Neural crest cell (in vitro differentiated cells): ENCODE results near the gene SEC14L1. TPM values are rescaled to one million over a fixed set of nuclear protein-coding genes. Genes with fewer than 3 reads are reported as not detected.
"Not testable (repeated sequence)": the region's sequence is repeated elsewhere in the genome, so short reads cannot be mapped to it uniquely, and the experiment has no call there.

Experiments
- DNase-seq: peaks from one replicate; pipeline ENCODE4 v3.0.0; 2021; ENCODE audit warnings: low read depth, mixed read lengths, low spot score
- H3K27ac Mint-ChIP-seq: one replicate; pipeline ENCODE4 v1.8.0; 2021; ENCODE audit warnings: mild to moderate bottlenecking, mixed read lengths; ENCODE audit not compliant: unreplicated experiment
- H3K27me3 Mint-ChIP-seq: 2 replicates; pipeline ENCODE4 v1.8.0; 2021; ENCODE audit warnings: low read depth, mild to moderate bottlenecking, mixed read lengths
- H3K36me3 Mint-ChIP-seq: 2 replicates; pipeline ENCODE4 v1.8.0; 2021; ENCODE audit warnings: low read depth, mild to moderate bottlenecking, mixed read lengths
- H3K4me1 Mint-ChIP-seq: 2 replicates; pipeline ENCODE4 v1.8.0; 2021; ENCODE audit warnings: mixed read lengths
- H3K4me3 Mint-ChIP-seq: one replicate; pipeline ENCODE4 v1.8.0; 2021; ENCODE audit warnings: mild to moderate bottlenecking, mixed read lengths
- H3K9me3 Mint-ChIP-seq: 2 replicates; pipeline ENCODE4 v1.8.0; 2021; ENCODE audit warnings: mixed read lengths
- CTCF ChIP-seq: fragments of 200-600 bp; sonication (generic); conservative IDR thresholded peaks from 2 replicates; pipeline ENCODE4 v1.5.0; 2021; ENCODE audit warnings: antibody characterized with exemption, mild to moderate bottlenecking
- total RNA-seq: library from RNA; stranded (reverse); gene quantifications from 2 replicates; pipeline ENCODE4 v1.2.1, GENCODE V29; 2021

SEC14L1 gene
- total RNA-seq, 1 donor from 2014 or later: 108 TPM

- Mint-ChIP-seq H3K4me1 (no peaks in the 10 kb centered on the region), H3K9me3 (no peaks in the 10 kb centered on the region), H3K36me3 (no peaks in the 10 kb centered on the region), H3K27ac (peak overlapping the region; percentile 62), H3K4me3 (no peak overlapping the region), H3K27me3 (no peaks in the 10 kb centered on the region)
- no peak for DNase-seq
- TF ChIP-seq CTCF: no peak
Observed at GRCh38 chr17:77254951-77255825, 114.4 kb downstream of the SEC14L1 start.

- not testable (repeated sequence) for H3K27ac Mint-ChIP-seq, H3K9me3 Mint-ChIP-seq, H3K4me3 Mint-ChIP-seq
Observed at GRCh38 chr17:77255970-77256369, 115.2 kb downstream of the SEC14L1 start.

GRCh38 chr17:77256710-77257109, 115.9 kb downstream of the SEC14L1 start:
- Mint-ChIP-seq H3K4me1 (no peaks in the 10 kb centered on the region), H3K9me3 (no peaks in the 10 kb centered on the region), H3K36me3 (no peaks in the 10 kb centered on the region), H3K4me3 (no peak overlapping the region), H3K27ac (no peak overlapping the region), H3K27me3 (no peaks in the 10 kb centered on the region)
- DNase-seq: no peak
- TF ChIP-seq CTCF: no peak

More at GRCh38 chr17:77255970-77256369, 115.2 kb downstream of the SEC14L1 start:
- H3K4me1 Mint-ChIP-seq, H3K36me3 Mint-ChIP-seq, DNase-seq, H3K27me3 Mint-ChIP-seq: not testable (repeated sequence)

GRCh38 chr17:77257169-77257568, 116.4 kb downstream of the SEC14L1 start:
- DNase-seq: no peak
- H3K27ac Mint-ChIP-seq: no peak overlapping the region
- no peaks in the 10 kb centered on the region for H3K4me1 Mint-ChIP-seq
- H3K9me3 Mint-ChIP-seq: no peaks in the 10 kb centered on the region
- no peak overlapping the region for H3K4me3 Mint-ChIP-seq
- TF ChIP-seq CTCF: no peak
- no peaks in the 10 kb centered on the region for H3K36me3 Mint-ChIP-seq
- H3K27me3 Mint-ChIP-seq: no peaks in the 10 kb centered on the region

- Mint-ChIP-seq H3K4me1 (no peaks in the 10 kb centered on the region), H3K4me3 (no peak overlapping the region), H3K27ac (peak overlapping the region; percentile 43), H3K36me3 (no peaks in the 10 kb centered on the region), H3K27me3 (no peaks in the 10 kb centered on the region), H3K9me3 (no peaks in the 10 kb centered on the region)
- TF ChIP-seq CTCF: no peak
- no peak for DNase-seq
Observed at GRCh38 chr17:77257596-77258458, 117.1 kb downstream of the SEC14L1 start.

GRCh38 chr17:77258638-77259037, 117.9 kb downstream of the SEC14L1 start:
- Mint-ChIP-seq H3K4me1 (no peaks in the 10 kb centered on the region), H3K27ac (no peak overlapping the region), H3K36me3 (no peaks in the 10 kb centered on the region), H3K4me3 (no peak overlapping the region), H3K27me3 (no peaks in the 10 kb centered on the region), H3K9me3 (no peaks in the 10 kb centered on the region)
- DNase-seq: no peak
- TF ChIP-seq CTCF: no peak
